GM21381 (cell line): ENCODE data around the gene ZFP57.
A peak's percentile ranks its signal among the peaks of the same experiment; 100 is the strongest.

ENCODE experiments used
- ATAC-seq: cut with Tn5 transposase; IDR thresholded peaks from one replicate; pipeline ENCODE4 v1.9.1; 2021; ENCODE audit warnings: mild to moderate bottlenecking, moderate library complexity; ENCODE audit not compliant: unreplicated experiment

ZFP57 gene

DNA sequence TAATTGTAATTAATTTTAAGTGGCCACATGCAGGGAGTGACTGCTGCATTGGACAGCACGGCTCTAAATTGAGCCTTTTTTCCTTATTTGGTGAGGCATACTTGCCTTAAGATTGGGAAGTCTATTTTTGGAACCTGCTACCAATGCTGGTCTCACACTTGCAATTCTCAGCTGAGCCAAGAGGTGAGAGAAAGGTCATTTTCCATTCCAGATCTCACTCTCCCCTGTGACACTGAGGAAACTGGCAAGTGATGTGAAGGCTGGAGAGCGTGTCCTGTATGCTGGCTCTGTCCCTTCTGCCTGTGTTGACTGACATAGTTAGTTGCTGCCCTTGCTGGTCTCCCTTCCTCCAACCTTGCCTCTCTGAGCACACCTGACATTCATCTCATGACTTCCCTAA lies 24.8 kb downstream of the ZFP57 start:
- ATAC-seq, result no peak

- ATAC-seq, result no peak
Observed at GRCh38 chr6:29655658-29656057, 25.3 kb downstream of the ZFP57 start.

- no peak for ATAC-seq
Observed at GRCh38 chr6:29653452-29654038, 27.4 kb downstream of the ZFP57 start.

DNA sequence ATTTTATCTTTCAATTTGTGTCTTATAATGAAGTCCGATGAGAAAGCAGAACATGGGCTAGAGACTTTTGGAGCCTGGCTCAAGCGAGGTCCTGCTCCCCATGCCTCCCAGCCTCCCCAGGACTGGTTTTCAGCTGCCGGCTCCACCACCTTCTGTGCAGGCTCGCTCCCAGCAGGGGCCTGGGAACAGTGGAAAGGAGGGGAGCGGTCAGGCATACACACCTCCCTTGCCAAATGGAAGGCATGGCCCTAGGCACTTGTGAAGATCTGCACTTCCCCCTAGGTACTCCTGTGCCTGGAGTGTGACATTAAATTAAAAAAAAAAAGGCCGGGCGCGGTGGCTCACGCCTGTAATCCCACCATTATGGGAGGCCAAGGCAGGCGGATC lies 28.8 kb downstream of the ZFP57 start:
- no peak for ATAC-seq

DNA sequence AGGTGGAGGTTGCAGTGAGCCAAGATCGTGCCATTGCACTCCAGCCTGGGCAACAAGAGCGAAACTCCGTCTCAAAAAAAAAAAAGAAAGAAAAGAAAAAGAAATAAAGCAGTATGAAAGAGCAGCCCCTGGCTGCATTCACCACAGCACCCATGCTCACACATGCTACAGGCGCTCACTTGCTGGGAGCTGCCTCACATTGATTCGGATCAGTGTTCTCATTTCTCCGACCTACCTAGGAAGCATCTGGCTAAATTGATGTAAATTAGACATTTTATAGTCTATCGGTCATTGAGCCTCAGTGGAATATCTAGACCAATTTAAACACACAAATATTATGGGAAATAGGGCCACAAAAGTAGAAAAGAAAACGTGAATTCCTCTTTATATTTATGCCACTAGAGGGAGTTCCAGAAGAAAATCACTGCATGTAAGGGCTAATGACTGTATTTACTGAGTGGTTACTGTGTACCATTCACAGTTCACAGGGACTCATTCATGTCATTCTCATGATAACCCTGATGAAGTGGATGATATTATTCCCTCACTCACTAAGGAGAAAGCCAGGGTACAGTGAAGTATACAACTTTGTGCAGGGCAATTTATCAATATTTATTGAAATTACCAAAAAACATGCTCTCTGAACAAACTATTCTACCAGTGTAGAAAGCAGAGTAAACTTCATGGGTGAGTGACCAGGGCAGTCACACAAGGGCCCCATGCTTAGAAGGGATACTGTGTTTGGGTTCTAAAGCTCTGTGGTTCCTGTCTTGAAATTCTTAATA lies 29.3 kb downstream of the ZFP57 start:
- ATAC-seq, result no peak

- peak; percentile 94 for ATAC-seq
Observed at GRCh38 chr6:29649701-29650673, 31.0 kb downstream of the ZFP57 start.

GRCh38 chr6:29647927-29648642 lies 32.9 kb downstream of the ZFP57 start:
- no peak for ATAC-seq

GRCh38 chr6:29641430-29642148 lies 39.4 kb downstream of the ZFP57 start:
- no peak for ATAC-seq

- ATAC-seq, result no peak
Observed at GRCh38 chr6:29637247-29637646, 43.7 kb downstream of the ZFP57 start.

DNA sequence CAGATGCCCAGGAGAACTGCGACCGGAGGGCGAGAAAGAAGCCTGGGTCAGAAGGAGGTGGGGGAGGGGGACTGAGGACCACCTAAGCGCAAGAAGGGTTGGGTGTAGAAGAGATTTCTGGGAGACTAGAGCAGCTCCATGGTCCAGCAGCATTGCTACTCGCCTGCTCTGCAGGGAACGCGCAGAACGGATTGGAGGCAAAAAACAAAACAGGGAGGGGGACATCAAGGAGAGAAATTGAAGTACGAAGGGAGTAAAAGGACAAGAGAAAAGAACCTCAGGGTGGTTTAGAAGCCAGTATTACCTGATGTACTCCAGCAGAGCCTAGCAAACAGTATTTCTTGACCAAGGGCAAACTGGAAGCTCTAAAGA lies 47.4 kb downstream of the ZFP57 start:
- no peak for ATAC-seq

GRCh38 chr6:29632789-29633533 lies 48.0 kb downstream of the ZFP57 start, which contains the start of gene GABBR1:
TSS of gene GABBR1 (minus strand) at chr6:29633183. CDS start at chr6:29632385, 798 bp downstream.
- peak; percentile 85 for ATAC-seq

DNA sequence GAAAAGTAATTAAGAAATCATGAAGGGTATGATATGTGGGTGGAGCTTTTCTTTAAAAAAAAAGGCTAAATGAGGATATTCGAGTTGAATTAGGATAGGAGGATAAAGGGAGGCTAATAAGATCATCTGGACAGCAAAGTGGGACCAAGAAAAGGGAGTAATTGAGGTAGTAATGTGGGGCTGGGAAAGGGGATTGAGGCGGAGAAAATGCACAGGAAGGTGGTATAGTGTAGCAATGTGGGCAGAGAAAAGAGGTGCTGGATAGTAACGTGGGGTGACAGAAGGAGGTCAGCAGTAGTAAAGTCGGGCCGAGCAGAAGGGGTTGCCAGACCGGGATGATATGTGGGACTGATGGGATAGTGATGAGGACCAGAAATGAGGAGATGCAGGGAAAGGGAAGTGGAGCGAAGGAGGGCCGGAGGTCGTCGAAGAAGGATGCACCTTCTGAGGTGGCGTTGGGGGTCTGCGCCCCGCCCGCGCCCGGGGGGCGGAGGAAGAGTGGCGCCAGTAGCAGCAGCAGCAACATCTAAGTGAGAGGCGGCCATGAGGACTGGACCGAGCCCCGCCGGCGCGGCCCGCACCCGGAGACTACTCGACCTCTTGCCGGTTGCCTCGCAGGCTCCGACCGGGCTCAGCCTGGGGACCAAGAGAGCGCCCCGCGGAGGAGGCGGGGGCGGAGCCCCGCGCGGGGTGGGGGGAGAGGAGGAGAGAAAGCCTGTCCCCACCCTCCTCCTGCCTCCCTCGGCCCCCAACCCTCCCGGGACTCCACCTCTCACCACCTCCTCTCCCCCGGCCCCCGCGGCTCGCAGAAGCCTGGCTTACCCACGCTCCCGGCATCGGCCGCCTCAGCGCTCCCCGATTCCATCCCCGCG lies 48.9 kb downstream of the ZFP57 start:
- no peak for ATAC-seq

- ATAC-seq, result no peak
Observed at GRCh38 chr6:29631209-29631810, 49.6 kb downstream of the ZFP57 start.

DNA sequence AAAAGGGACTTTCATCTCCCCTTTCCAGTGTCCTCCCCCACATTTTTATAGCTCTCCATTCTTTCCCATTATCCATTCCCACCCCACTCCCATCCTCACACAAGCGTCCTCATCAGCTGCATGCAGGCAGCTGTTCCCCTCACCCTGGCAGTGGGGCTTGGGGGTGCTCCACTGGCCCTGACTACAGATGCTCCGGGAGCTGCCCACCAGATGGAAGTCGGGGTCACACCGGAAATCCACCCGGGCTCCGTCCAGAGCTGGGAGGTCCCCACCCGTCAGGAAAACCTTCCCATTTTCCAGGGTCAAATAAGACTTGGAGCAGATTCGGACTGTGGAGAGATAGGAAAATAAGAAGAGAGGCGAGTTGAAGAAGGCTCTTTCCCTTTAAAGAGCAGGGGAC lies 50.6 kb downstream of the ZFP57 start:
- no peak for ATAC-seq

DNA sequence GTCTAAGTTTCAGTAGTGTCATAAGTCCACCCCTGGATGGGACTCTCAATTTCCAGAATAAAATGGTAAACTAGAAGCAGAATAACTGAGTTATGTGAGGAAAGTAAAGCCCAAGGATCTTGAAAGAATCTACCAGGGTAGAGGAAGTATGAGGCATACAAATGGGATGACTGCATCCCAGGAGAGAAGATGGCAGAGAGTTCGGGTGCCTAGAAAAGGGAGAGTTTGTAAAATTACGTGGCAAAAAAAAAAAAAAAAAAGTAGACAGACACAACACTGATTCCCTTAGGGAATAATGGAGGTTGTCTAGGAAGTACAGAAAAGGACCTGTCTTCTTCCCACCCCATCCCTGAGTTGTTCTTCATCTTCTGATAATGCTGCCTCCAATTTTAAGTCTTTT lies 51.4 kb downstream of the ZFP57 start:
- no peak for ATAC-seq

DNA sequence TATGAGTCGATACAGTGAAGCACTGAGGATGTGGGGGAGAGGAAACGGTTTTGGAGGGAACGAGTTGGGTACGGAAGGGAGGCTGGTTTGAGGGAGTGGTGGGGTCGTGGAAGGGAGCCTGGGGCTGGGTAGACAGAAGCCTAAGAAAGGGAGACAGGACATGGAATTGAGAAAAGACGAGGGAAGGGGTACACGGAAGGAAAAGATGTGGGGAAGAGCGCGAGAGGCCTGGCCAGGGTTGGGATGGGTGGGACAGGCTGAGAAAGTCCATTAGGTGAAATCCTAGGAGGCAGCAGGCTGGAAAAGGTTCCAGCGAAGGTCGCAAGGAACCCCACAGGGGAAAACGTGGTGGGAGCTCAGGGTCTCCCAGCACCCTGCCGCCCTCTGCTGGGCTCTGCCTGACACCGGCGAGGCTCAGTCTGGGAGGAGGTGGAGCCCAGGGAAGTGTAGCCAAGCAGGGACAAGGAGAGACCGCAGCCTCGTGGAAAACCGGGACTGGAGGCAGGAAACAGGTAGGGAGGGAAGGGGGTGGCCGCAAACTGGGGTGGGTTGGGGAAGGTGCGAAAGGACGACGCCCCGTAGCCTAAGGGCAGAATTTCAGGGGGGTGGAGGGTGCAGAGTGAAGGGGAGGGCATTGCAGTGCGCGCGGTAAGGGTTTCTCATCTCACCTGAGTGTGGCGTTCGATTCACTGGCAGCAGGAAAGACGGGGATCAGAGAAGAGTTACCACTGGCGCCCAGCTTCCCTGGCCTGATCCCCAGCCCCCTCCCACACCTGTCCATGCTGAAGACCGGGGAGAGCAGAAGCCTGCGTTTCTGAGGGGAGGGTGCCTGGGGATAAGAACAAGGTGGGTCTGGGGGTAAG lies 52.3 kb downstream of the ZFP57 start:
- no peak for ATAC-seq

DNA sequence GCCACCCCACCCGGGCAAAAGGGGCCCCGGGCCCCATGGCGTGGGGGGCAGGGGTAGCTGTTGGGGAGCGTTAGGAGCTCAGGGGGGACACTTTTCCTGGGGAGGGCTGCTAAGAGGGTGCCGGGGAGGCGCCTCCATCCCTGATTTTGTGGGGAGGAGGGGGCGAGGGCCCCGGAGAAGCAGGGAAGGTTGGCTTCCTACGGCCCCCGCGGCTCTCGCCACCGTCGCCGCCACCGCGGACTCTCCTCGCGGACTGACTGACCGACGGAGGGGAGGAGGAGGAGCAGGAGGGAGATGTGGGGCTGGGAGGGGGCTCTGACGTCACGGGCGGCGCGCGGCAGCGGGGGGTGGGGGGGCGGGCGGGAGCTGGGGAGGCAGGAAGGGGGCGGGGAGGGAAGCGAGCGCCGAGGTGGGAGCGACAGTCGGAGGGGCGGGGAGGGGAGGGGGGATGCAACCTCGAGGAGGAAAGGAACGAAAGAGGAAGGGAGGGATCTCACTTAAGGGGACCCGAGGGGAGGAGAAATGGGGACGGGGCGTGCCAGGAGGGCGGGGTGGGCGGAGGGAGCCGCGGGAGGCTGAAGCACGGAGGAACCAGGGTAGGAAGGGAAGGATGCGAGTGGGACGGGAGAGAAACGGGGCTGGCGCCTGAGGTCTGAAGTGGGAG lies 53.1 kb downstream of the ZFP57 start:
- no peak for ATAC-seq
